ENCODE results near the gene UBB.

GRCh38 chr17:16419929-16420271, 39.0 kb downstream of the UBB start:
- TF ChIP-seq CTCF (IDR thresholded peaks at IDR 0.05; ENCODE audit: insufficient read depth, low read length) = no peak
- no peak for TF ChIP-seq POLR2AphosphoS5 (IDR thresholded peaks at IDR 0.05; ENCODE audit: low read depth)
